Kidney (tissue), 22 donors: Measurements from ENCODE around the gene CSNK2A3. TPM values are rescaled to one million over a fixed set of nuclear protein-coding genes. Genes with fewer than 3 reads are reported as not detected.
"Not testable (repeated sequence)": the region's sequence is repeated elsewhere in the genome, so short reads cannot be mapped to it uniquely, and the experiment has no call there.

Experiments
- DNase-seq, 5 donors: peaks; one replicate each; pipeline ENCODE4 v3.0.0-alpha.2; 2013 to 2020
- FAIRE-seq: peaks from 2 replicates; lab custom pipeline; 2012; peaks lifted over from hg19 to GRCh38; lab: Jason Lieb, UNC
- H3K27ac ChIP-seq, 2 donors: one replicate each; pipeline ENCODE4 v1.7.0; 2013; ENCODE audit warnings: low read depth in 2 of 2, low read length in 2 of 2, inconsistent platforms in 1 of 2
- H3K27me3 ChIP-seq: one replicate; pipeline ENCODE4 v1.7.1; 2013; ENCODE audit warnings: low read length, inconsistent platforms; ENCODE audit not compliant: control insufficient read depth, insufficient read depth
- H3K36me3 ChIP-seq, 3 donors: one replicate each; pipeline versions ENCODE4 v1.7.0 to v1.7.1; 2013; ENCODE audit warnings: low read length in 3 of 3, control low read depth in 1 of 3, inconsistent platforms in 1 of 3; ENCODE audit not compliant: insufficient read depth in 3 of 3, control insufficient read depth in 2 of 3
- H3K4me1 ChIP-seq, 3 donors: one replicate each; pipeline versions ENCODE4 v1.7.0 to v1.7.1; 2013; ENCODE audit warnings: low read length in 3 of 3, inconsistent platforms in 1 of 3, low read depth in 1 of 3; ENCODE audit not compliant: control insufficient read depth in 2 of 3, insufficient read depth in 2 of 3
- H3K4me3 ChIP-seq, 3 donors: one replicate each; pipeline versions ENCODE4 v1.7.0 to v1.8.1; 2013; ENCODE audit warnings: low read length in 3 of 3, control low read depth in 1 of 3, inconsistent platforms in 1 of 3
- H3K9ac ChIP-seq, 3 donors: one replicate each; pipeline versions ENCODE4 v1.7.0 to v1.7.1; 2013; ENCODE audit warnings: low read length in 3 of 3, control low read depth in 1 of 3, inconsistent platforms in 1 of 3
- H3K9me3 ChIP-seq, 3 donors: one replicate each; pipeline versions ENCODE4 v1.7.0 to v1.7.1; 2013; ENCODE audit warnings: low read length in 3 of 3, control low read depth in 1 of 3, inconsistent platforms in 1 of 3; ENCODE audit not compliant: control insufficient read depth in 2 of 3, insufficient read depth in 1 of 3
- intact Hi-C: fragments of 100-400 bp; cut with DNase I; formaldehyde crosslinking; loops from one replicate; pipeline ENCODE4 v1.11.1; 2022
- long read RNA-seq, 10 donors: library from polyadenylated mRNA in 1 of 10; unstranded in 1 of 10; transcript quantifications; one replicate each; pipeline ENCODE4 v2.0.0 and lab custom pipeline, GENCODE V29; 2021 to 2026
- polyA plus RNA-seq: library from polyadenylated mRNA; stranded (reverse); fragments of 350-450 nt; fragmentation: Illumina TruSeq; extraction: RNeasy Lipid Tissue Mini Kit (QIAGEN cat#74804); gene quantifications from one replicate; pipeline ENCODE4 v1.2.3, GENCODE V29; 2014; ENCODE audit warnings: low read depth, low replicate concordance; ENCODE audit not compliant: insufficient read depth
- total RNA-seq: library from RNA; stranded (reverse); fragmentation: NEBNext Ultra II Directional; extraction: Animal tissue kit (Norgen Biotek cat#: 25700); gene quantifications from one replicate; pipeline ENCODE4 v1.2.1, GENCODE V29; 2021
- TF ChIP-seq, protein P1 (sequence below): IDR thresholded peaks from 3 replicates; pipeline ENCODE4 v1.5.1; 2012; ENCODE audit warnings: mild to moderate bottlenecking, moderate library complexity, borderline replicate concordance; ENCODE audit not compliant: insufficient read depth; ENCODE audit errors: extremely low read depth
- donor health status: control.
- donor health status: control.
- donor health status: control.
- donor health status: control.
- donor health status: control.
- donor health status: DM: yes; HTN: yes; CAD: no.
- donor health status: Normal renal cell carcinoma (clear cell type).

Gene CSNK2A3
- total RNA-seq (3.8 TPM), polyA plus RNA-seq (not detected)
- long read RNA-seq, donor 1, partial matches to known transcripts = 0 of 3 reads
- long read RNA-seq, donor 1, other reads (novel, unspliced or antisense) = 0 of 3 reads
- long read RNA-seq, donor 2, partial matches to known transcripts = 0 of 1 reads
- long read RNA-seq, donor 2, other reads (novel, unspliced or antisense) = 0 of 1 reads
- long read RNA-seq, donor 3, transcript CSNK2A3-201 (1 exons, 1,416 nt) = major isoform, 8 of 8 reads
- long read RNA-seq, donor 3, partial matches to known transcripts = 0 of 8 reads
- long read RNA-seq, donor 3, other reads (novel, unspliced or antisense) = 0 of 8 reads
- long read RNA-seq, donor 4 = 0 reads
- long read RNA-seq, donor 5, partial matches to known transcripts = 0 of 1 reads
- long read RNA-seq, donor 5, other reads (novel, unspliced or antisense) = 0 of 1 reads
- long read RNA-seq, donor 6, partial matches to known transcripts = 0 of 1 reads
- long read RNA-seq, donor 6, other reads (novel, unspliced or antisense) = 0 of 1 reads
- long read RNA-seq, donor 7 = 0 reads
- long read RNA-seq, donor 8, transcript CSNK2A3-201 (1 exons, 1,416 nt) = major isoform, 6 of 6 reads
- long read RNA-seq, donor 8, partial matches to known transcripts = 0 of 6 reads
- long read RNA-seq, donor 8, other reads (novel, unspliced or antisense) = 0 of 6 reads
- long read RNA-seq, donor 9, partial matches to known transcripts = 0 of 3 reads
- long read RNA-seq, donor 9, other reads (novel, unspliced or antisense) = 0 of 3 reads
- long read RNA-seq, donor 10, partial matches to known transcripts = 0 of 3 reads
- long read RNA-seq, donor 10, other reads (novel, unspliced or antisense) = 0 of 3 reads

- H3K27ac ChIP-seq, DNase-seq, H3K36me3 ChIP-seq, H3K27me3 ChIP-seq, H3K4me3 ChIP-seq, H3K9ac ChIP-seq, intact Hi-C loops, FAIRE-seq, H3K9me3 ChIP-seq: not testable (repeated sequence)
- H3K4me1 ChIP-seq = peaks cover 0 to 12% (median 4%) of the 10 kb centered on the region in 3 donors
These were observed at the start of gene CSNK2A3 for GRCh38 chr11:11352878-11353277. Gene CSNK2A3, minus strand, starts transcription at chr11:11353250. Its CDS starts 131 bp downstream, at chr11:11353119.

DNA sequence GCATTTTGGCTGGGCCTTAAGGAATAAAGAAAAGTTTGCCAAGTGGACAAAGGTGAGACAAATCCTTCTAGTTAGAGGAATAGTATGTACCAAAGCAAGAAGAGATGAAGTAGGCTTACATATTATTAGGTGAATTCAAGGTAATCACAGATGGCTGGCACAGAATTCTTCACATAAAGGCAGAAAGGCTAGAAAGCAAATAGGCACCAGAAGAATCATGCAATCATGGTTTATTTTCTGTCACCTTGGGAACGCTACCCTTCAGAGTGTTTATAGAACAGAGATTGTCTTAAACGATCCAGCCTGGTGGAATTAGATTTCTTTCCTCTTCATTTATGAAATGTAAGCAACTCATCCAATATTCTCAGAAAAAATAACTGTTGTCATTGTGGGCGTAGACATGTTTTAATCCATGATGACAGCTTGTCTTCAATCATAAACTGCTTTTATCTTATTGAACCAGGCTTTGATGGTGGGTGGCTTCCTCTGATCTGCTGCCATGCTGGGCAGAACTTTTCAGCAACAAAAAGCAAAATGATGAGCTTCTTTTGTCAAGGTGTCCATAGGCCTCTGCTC is 49.0 kb upstream of the CSNK2A3 start:
- H3K27me3 ChIP-seq = no peaks in the 10 kb centered on the region
- TF ChIP-seq, protein P1, sequence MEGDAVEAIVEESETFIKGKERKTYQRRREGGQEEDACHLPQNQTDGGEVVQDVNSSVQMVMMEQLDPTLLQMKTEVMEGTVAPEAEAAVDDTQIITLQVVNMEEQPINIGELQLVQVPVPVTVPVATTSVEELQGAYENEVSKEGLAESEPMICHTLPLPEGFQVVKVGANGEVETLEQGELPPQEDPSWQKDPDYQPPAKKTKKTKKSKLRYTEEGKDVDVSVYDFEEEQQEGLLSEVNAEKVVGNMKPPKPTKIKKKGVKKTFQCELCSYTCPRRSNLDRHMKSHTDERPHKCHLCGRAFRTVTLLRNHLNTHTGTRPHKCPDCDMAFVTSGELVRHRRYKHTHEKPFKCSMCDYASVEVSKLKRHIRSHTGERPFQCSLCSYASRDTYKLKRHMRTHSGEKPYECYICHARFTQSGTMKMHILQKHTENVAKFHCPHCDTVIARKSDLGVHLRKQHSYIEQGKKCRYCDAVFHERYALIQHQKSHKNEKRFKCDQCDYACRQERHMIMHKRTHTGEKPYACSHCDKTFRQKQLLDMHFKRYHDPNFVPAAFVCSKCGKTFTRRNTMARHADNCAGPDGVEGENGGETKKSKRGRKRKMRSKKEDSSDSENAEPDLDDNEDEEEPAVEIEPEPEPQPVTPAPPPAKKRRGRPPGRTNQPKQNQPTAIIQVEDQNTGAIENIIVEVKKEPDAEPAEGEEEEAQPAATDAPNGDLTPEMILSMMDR = no peak
- H3K36me3 ChIP-seq = no peaks in the 10 kb centered on the region
- no peak for DNase-seq
- H3K9ac ChIP-seq = no peak overlapping the region
- H3K9me3 ChIP-seq = no peaks in the 10 kb centered on the region
- peaks cover 0 to 3% (median 0%) of the 10 kb centered on the region in 3 donors for H3K4me1 ChIP-seq
- no peak for FAIRE-seq
- H3K4me3 ChIP-seq = no peak overlapping the region
- intact Hi-C loops = no loop called here
- H3K27ac ChIP-seq = no peak overlapping the region

GRCh38 chr11:11400635-11401232 is 47.7 kb upstream of the CSNK2A3 start:
- no peaks in the 10 kb centered on the region for H3K27me3 ChIP-seq
- H3K9ac ChIP-seq = no peak overlapping the region
- no peak overlapping the region for H3K27ac ChIP-seq
- H3K36me3 ChIP-seq = no peaks in the 10 kb centered on the region
- intact Hi-C loops = no loop called here
- H3K4me1 ChIP-seq = no peaks in the 10 kb centered on the region
- no peaks in the 10 kb centered on the region for H3K9me3 ChIP-seq
- no peak overlapping the region for H3K4me3 ChIP-seq
- no peak for FAIRE-seq
- DNase-seq = no peak
- TF ChIP-seq, protein P1 = peak; percentile 27
